ENCODE data around the gene TAB2.

DNA sequence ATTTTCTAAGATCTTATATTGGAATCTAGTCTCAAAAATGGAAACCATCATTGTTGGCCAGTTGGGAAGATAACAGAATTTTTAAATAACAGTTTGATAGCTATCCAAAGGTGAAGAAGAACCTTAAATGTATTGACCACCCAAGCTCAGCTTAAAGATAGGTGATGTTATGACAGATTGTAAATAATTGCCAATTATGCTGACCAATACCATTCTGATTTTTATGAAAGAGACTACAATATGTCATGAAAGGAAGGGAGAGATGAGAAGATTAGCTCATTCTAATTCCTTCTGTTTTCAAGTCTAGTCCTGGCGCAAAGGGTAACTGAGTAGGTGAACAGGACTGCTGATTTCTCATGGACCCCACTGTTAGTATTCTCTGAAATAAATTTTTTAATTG, 5.7 kb upstream of the TAB2 start:
- TF ChIP-seq POLR2AphosphoS5 (IDR thresholded peaks at IDR 0.05; ENCODE audit: low read depth) (no peak), CREB1 (CRISPR knock-in tag; IDR thresholded peaks at IDR 0.05; ENCODE audit: low read depth) (no peak), ZNF114 (CRISPR knock-in tag; IDR thresholded peaks at IDR 0.05) (no peak), EZH2phosphoT487 (IDR thresholded peaks at IDR 0.05; ENCODE audit: unreplicated experiment) (no peak), JUNB (IDR thresholded peaks at IDR 0.05; ENCODE audit: unreplicated experiment) (no peak)
- TF ChIP-seq, protein P1, sequence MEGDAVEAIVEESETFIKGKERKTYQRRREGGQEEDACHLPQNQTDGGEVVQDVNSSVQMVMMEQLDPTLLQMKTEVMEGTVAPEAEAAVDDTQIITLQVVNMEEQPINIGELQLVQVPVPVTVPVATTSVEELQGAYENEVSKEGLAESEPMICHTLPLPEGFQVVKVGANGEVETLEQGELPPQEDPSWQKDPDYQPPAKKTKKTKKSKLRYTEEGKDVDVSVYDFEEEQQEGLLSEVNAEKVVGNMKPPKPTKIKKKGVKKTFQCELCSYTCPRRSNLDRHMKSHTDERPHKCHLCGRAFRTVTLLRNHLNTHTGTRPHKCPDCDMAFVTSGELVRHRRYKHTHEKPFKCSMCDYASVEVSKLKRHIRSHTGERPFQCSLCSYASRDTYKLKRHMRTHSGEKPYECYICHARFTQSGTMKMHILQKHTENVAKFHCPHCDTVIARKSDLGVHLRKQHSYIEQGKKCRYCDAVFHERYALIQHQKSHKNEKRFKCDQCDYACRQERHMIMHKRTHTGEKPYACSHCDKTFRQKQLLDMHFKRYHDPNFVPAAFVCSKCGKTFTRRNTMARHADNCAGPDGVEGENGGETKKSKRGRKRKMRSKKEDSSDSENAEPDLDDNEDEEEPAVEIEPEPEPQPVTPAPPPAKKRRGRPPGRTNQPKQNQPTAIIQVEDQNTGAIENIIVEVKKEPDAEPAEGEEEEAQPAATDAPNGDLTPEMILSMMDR (conservative IDR thresholded peaks at IDR 0.05; ENCODE audit: low read depth in 2 of 2), result no peak
